PC-3 (cell line): Measurements from ENCODE around the gene ANXA6. TPM values are rescaled to one million over a fixed set of nuclear protein-coding genes. Genes with fewer than 3 reads are reported as not detected.

Source experiments
- ATAC-seq: fragments of 200-7000 bp; cut with Tn5 transposase; 2 replicates; pipeline ENCODE4 v1.9.1; 2020; ENCODE audit warnings: mild to moderate bottlenecking, moderate library complexity
- BruUV-seq: library from RNA; stranded (reverse); fragments of 400-500 nt; replicated peaks from 2 replicates; lab custom pipeline; 2021; lab: Mats Ljungman, UMichigan
- CTCF ChIA-PET: fragments of 300-600 bp; sonication (Branson Sonifier 250); formaldehyde crosslinking; loops from one replicate; lab custom pipeline; 2022; ENCODE audit warnings: antibody characterized with exemption; lab: Charles Lee
- POLR2A ChIA-PET: fragments of 300-600 bp; sonication (Branson Sonifier 250); formaldehyde crosslinking; loops from one replicate; lab custom pipeline; 2022; ENCODE audit warnings: antibody characterized with exemption; ENCODE audit not compliant: unreplicated experiment; lab: Charles Lee
- DNase-seq: peaks from one replicate; pipeline ENCODE4 v3.0.0-alpha.2; 2015
- H2AFZ ChIP-seq: fragments of 300-600 bp; sonication (generic); 2 replicates; pipeline ENCODE4 v1.6.0; 2016; ENCODE audit warnings: antibody characterized with exemption, low read length
- H3F3A ChIP-seq: fragments of 300-600 bp; sonication (generic); one replicate; pipeline ENCODE4 v1.6.0; 2017; ENCODE audit warnings: antibody characterized with exemption, low read length, control low read depth, mild to moderate bottlenecking; ENCODE audit not compliant: unreplicated experiment
- H3K27ac ChIP-seq: fragments of 300-600 bp; sonication (generic); 2 replicates; pipeline ENCODE4 v1.5.1; 2016; ENCODE audit warnings: mild to moderate bottlenecking, low read length
- H3K27me3 ChIP-seq: fragments of 300-600 bp; sonication (generic); 2 replicates; pipeline ENCODE4 v1.6.1; 2016; ENCODE audit warnings: low read length, mixed read lengths
- H3K36me3 ChIP-seq: fragments of 300-600 bp; sonication (generic); 2 replicates; pipeline ENCODE4 v1.6.1; 2016; ENCODE audit warnings: low read depth, mixed run types, low read length, mixed read lengths
- H3K4me1 ChIP-seq: fragments of 300-600 bp; sonication (generic); 2 replicates; pipeline ENCODE4 v1.5.1; 2016; ENCODE audit warnings: low read length; ENCODE audit not compliant: insufficient read depth
- H3K4me2 ChIP-seq: fragments of 300-600 bp; sonication (generic); 2 replicates; pipeline ENCODE4 v1.6.0; 2016; ENCODE audit warnings: low read length
- H3K4me3 ChIP-seq: fragments of 300-600 bp; sonication (generic); 2 replicates; pipeline ENCODE4 v1.5.1; 2016; ENCODE audit warnings: mild to moderate bottlenecking, low read length, mixed read lengths
- H3K79me2 ChIP-seq: fragments of 300-600 bp; sonication (generic); 2 replicates; pipeline ENCODE4 v1.6.1; 2017; ENCODE audit warnings: low read length, mixed read lengths
- H3K9ac ChIP-seq: fragments of 300-600 bp; sonication (generic); 2 replicates; pipeline ENCODE4 v1.6.0; 2016; ENCODE audit warnings: mild to moderate bottlenecking, low read length
- H3K9me2 ChIP-seq: fragments of 300-600 bp; sonication (generic); replicated peaks from 2 replicates; pipeline ENCODE4 v1.6.1; 2016; ENCODE audit warnings: mixed run types, low read length, mixed read lengths
- H3K9me3 ChIP-seq: fragments of 300-600 bp; sonication (generic); 2 replicates; pipeline ENCODE4 v1.6.1; 2016; ENCODE audit warnings: low read length, mixed read lengths
- H4K20me1 ChIP-seq: fragments of 300-600 bp; sonication (generic); 2 replicates; pipeline ENCODE4 v1.6.1; 2016; ENCODE audit warnings: low read length, mixed read lengths
- EZH2 ChIP-seq: fragments of 300-600 bp; sonication (generic); IDR thresholded peaks from one replicate; pipeline ENCODE4 v1.6.1; 2017; ENCODE audit warnings: antibody characterized with exemption, mild to moderate bottlenecking, low read length; ENCODE audit not compliant: unreplicated experiment
- EZH2phosphoT487 ChIP-seq: fragments of 300-600 bp; sonication (generic); IDR thresholded peaks from 2 replicates; pipeline ENCODE4 v1.6.1; 2018; ENCODE audit warnings: mild to moderate bottlenecking, antibody characterized with exemption, low read length, borderline replicate concordance
- intact Hi-C: fragments of 100-400 bp; cut with micrococcal nuclease; formaldehyde crosslinking; loops from 2 replicates; pipeline ENCODE4 v1.9.0; 2023
- total RNA-seq: library from RNA; depleted of rRNA; stranded (reverse); fragments of >200 nt; gene quantifications from 2 replicates; pipeline ENCODE4 v1.2.3, GENCODE V29; 2014
- TF ChIP-seq, protein P1 (sequence below): fragments of 300-600 bp; sonication (generic); conservative IDR thresholded peaks from 2 replicates; pipeline ENCODE4 v1.5.1; 2017; ENCODE audit warnings: antibody characterized with exemption, low read depth, mild to moderate bottlenecking, low read length

ANXA6 gene
- total RNA-seq, 1 experiment from 2014 or later = 122 TPM

DNA sequence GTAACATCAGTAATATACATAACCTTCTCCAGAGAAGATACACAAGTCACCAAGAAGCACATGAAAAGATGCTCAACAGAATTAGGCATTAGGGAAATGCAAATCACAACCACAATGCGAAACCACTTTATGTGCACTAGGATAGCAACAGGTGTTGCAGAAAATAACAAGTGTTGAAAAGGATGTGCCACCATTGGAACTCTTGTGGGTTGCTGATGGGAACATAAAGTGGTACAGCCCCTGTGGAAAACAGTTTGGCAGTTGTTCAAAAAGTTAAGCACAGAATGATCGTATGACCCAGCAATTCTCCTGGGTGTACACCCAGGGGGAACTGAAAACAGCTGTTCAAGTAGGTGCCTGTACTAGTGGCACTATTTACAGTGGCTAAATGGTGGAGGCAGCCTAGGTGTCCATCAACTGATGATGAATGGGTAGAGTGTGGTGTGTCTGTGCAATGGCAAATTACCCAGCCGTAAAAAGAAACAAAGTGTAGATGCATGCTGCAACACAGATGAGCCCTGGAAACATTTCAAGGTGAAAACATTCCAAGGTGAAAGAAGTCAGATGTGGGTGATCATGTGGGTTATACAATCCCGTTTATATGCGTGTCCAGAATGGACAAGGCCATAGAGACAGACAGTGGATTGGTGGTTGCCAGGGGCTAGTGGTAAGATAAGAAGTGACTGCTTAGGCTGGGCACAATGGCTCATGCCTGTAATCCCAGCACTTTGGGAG, 39.1 kb upstream of the ANXA6 start:
- intact Hi-C loops = no loop called here
- H3K9me3 ChIP-seq = no peaks in the 10 kb centered on the region; the same call in 1 of the 2 replicates
- ChIA-PET POLR2A (no interaction called here), CTCF (no interaction called here)
- no peaks in the 10 kb centered on the region for H3K4me1 ChIP-seq
- TF ChIP-seq, protein P1, sequence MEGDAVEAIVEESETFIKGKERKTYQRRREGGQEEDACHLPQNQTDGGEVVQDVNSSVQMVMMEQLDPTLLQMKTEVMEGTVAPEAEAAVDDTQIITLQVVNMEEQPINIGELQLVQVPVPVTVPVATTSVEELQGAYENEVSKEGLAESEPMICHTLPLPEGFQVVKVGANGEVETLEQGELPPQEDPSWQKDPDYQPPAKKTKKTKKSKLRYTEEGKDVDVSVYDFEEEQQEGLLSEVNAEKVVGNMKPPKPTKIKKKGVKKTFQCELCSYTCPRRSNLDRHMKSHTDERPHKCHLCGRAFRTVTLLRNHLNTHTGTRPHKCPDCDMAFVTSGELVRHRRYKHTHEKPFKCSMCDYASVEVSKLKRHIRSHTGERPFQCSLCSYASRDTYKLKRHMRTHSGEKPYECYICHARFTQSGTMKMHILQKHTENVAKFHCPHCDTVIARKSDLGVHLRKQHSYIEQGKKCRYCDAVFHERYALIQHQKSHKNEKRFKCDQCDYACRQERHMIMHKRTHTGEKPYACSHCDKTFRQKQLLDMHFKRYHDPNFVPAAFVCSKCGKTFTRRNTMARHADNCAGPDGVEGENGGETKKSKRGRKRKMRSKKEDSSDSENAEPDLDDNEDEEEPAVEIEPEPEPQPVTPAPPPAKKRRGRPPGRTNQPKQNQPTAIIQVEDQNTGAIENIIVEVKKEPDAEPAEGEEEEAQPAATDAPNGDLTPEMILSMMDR = no peak
- TF ChIP-seq EZH2 = no peak
- no peak for TF ChIP-seq EZH2phosphoT487
- H3K27me3 ChIP-seq = no peaks in the 10 kb centered on the region
- DNase-seq (no peak), ATAC-seq (no peak)
- no peaks in the 10 kb centered on the region for H3F3A ChIP-seq
- no peak overlapping the region for H3K9ac ChIP-seq
- H3K79me2 ChIP-seq = no peaks in the 10 kb centered on the region
- no peak overlapping the region for H3K27ac ChIP-seq
- H4K20me1 ChIP-seq = no peaks in the 10 kb centered on the region
- no peaks in the 10 kb centered on the region for H3K9me2 ChIP-seq
- no peak overlapping the region for H3K4me2 ChIP-seq
- H2AFZ ChIP-seq = no peak overlapping the region
- H3K36me3 ChIP-seq = peaks cover 4% of the 10 kb centered on the region; the same call in 1 of the 2 replicates
- no TSS peak for BruUV-seq
- H3K4me3 ChIP-seq = no peak overlapping the region

DNA sequence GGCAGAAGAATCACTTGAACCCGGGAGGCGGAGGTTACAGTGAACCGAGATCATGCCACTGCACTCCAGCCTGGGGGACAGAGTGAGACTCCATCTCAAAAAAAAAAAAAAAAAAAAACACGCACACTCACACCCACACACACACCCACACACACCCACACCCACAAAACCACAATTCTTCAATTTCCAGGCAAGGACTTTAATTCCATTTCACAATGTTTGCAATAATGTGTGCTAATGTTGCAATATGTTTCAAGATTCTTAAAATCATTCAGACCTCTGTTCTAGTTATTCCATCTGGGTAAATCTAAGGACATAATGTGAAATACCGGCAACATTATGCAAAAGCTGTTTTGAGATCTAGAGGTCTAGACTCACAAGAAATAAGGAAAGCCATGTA, 38.0 kb upstream of the ANXA6 start:
- no peaks in the 10 kb centered on the region; the same call in 1 of the 2 replicates for H3K9me3 ChIP-seq
- H3F3A ChIP-seq = no peaks in the 10 kb centered on the region
- no peak overlapping the region for H3K9ac ChIP-seq
- no peak overlapping the region for H3K27ac ChIP-seq
- intact Hi-C loops = no loop called here
- no peaks in the 10 kb centered on the region for H3K79me2 ChIP-seq
- no TSS peak for BruUV-seq
- H3K4me2 ChIP-seq = no peak overlapping the region
- DNase-seq (no peak), ATAC-seq (no peak)
- no peaks in the 10 kb centered on the region for H3K27me3 ChIP-seq
- no peak overlapping the region for H2AFZ ChIP-seq
- no peaks in the 10 kb centered on the region for H3K9me2 ChIP-seq
- H3K4me1 ChIP-seq = no peaks in the 10 kb centered on the region
- TF ChIP-seq EZH2phosphoT487 (no peak), EZH2 (no peak)
- TF ChIP-seq, protein P1 = no peak
- no peaks in the 10 kb centered on the region for H4K20me1 ChIP-seq
- CTCF ChIA-PET = no interaction called here
- POLR2A ChIA-PET = no interaction called here
- peaks cover 4% of the 10 kb centered on the region; the same call in 1 of the 2 replicates for H3K36me3 ChIP-seq
- H3K4me3 ChIP-seq = no peak overlapping the region

DNA sequence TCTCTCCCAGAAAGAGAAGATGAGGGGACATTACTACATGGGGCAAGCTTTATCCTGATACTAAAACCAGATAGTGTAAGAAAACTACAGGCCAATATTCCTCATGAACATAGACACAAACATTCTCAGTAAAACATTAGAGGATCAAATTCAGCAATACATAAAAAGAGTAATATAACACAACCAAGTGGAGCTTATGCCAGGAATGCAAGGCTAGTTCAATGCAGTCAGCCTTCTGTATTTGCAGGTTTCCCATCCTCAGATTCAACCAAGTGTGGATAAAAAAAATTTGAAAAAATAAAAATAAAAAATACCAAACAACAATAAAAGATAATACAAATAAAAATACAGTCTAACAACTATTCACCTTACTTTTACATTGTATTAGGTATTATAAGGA, 35.0 kb upstream of the ANXA6 start:
- Histone ChIP-seq H3K9ac (no peak overlapping the region), H3K79me2 (no peaks in the 10 kb centered on the region), H4K20me1 (no peaks in the 10 kb centered on the region), H3K4me1 (no peaks in the 10 kb centered on the region), H2AFZ (no peak overlapping the region), H3K9me3 (peaks cover 9% of the 10 kb centered on the region; the same call in 1 of the 2 replicates), H3F3A (no peaks in the 10 kb centered on the region), H3K27ac (no peak overlapping the region), H3K27me3 (no peaks in the 10 kb centered on the region), H3K36me3 (peaks cover 10% of the 10 kb centered on the region; the same call in 1 of the 2 replicates), H3K9me2 (no peaks in the 10 kb centered on the region), H3K4me3 (no peak overlapping the region), H3K4me2 (no peak overlapping the region)
- no TSS peak for BruUV-seq
- DNase-seq = no peak
- POLR2A ChIA-PET = no interaction called here
- no peak for ATAC-seq
- CTCF ChIA-PET = interaction anchor here (0.7 kb wide), 1 partner anchor 138 kb away, joined by 3 read pairs; no protein-coding TSS in a partner anchor
- TF ChIP-seq, protein P1 = no peak
- TF ChIP-seq EZH2phosphoT487 (no peak), EZH2 (no peak)
- intact Hi-C loops = no loop called here
